Heart right ventricle (tissue), 16 donors: ENCODE measurements around the gene CARMIL3. TPM values are rescaled to one million over a fixed set of nuclear protein-coding genes. Genes with fewer than 3 reads are reported as not detected.

ENCODE experiments used
- ATAC-seq, 8 donors: fragments of 200-7000 bp; cut with Tn5 transposase; one replicate each; pipeline ENCODE4 v1.9.1; 2020; ENCODE audit warnings: mild to moderate bottlenecking in 8 of 8, moderate library complexity in 8 of 8, moderate number of reproducible peaks in 1 of 8
- DNase-seq, 2 donors: peaks; one replicate each; pipeline ENCODE4 v3.0.0-alpha.2; 2020
- H3K27ac ChIP-seq, 10 donors: fragments of 200-600 bp; sonication (generic) in 2 of 10; one replicate each; pipeline versions ENCODE4 v1.5.0 to v1.8.0; 2020 to 2022; ENCODE audit warnings: mild to moderate bottlenecking in 3 of 10
- H3K27me3 ChIP-seq, 7 donors: fragments of 200-600 bp; one replicate each; pipeline ENCODE4 v1.8.0; 2021 to 2022; ENCODE audit warnings: mild to moderate bottlenecking in 2 of 7
- H3K36me3 ChIP-seq, 9 donors: fragments of 200-600 bp; sonication (generic) in 1 of 9; one replicate each; pipeline versions ENCODE4 v1.5.0 to v1.8.0; 2020 to 2022; ENCODE audit warnings: mild to moderate bottlenecking in 2 of 9
- H3K4me1 ChIP-seq, 9 donors: fragments of 200-600 bp; sonication (generic) in 1 of 9; one replicate each; pipeline versions ENCODE4 v1.5.0 to v1.8.0; 2020 to 2022; ENCODE audit warnings: mild to moderate bottlenecking in 4 of 9
- H3K4me3 ChIP-seq, 10 donors: fragments of 200-600 bp; sonication (generic) in 2 of 10; one replicate each; pipeline versions ENCODE4 v1.5.0 to v1.8.0; 2020 to 2022; ENCODE audit warnings: mild to moderate bottlenecking in 7 of 10, moderate library complexity in 2 of 10
- H3K9me3 ChIP-seq, 11 donors: fragments of 200-600 bp in 10 of 11; sonication (generic) in 2 of 11; one replicate each; pipeline versions ENCODE4 v1.5.0 to v1.8.0; 2013 to 2022; ENCODE audit warnings: mild to moderate bottlenecking in 2 of 11, control low read depth in 1 of 11, moderate library complexity in 1 of 11
- CTCF ChIP-seq, 9 donors: fragments of 200-600 bp; sonication (generic) in 2 of 9; IDR thresholded peaks; one replicate each; pipeline versions ENCODE4 v1.5.0 to v1.8.0; 2021 to 2022; ENCODE audit warnings: antibody characterized with exemption in 9 of 9, mild to moderate bottlenecking in 5 of 9, moderate library complexity in 1 of 9
- WGBS, 2 donors: extraction: QIAGEN DNeasy Blood & Tissue Kit; methylation state at CpG; one replicate each; pipeline ENCODE4 v1.1.7; 2013; ENCODE audit warnings: inconsistent platforms in 1 of 2; 5-methylcytosine and 5-hydroxymethylcytosine counted together
- intact Hi-C, 10 donors: fragments of 100-400 bp; cut with DNase I; formaldehyde crosslinking; loops; one replicate each; pipeline versions ENCODE4 v1.11.1 to v1.14.2; 2022
- polyA plus RNA-seq, 2 donors: library from polyadenylated mRNA; stranded (reverse); fragments of 200-250 nt; gene quantifications; one replicate each; pipeline ENCODE4 v1.2.3, GENCODE V29; 2013
- total RNA-seq, 10 donors: library from RNA; stranded (reverse); fragmentation: NEBNext Ultra II Directional in 3 of 10; extraction: Animal tissue kit (Norgen Biotek cat#: 25700) in 3 of 10; gene quantifications; one replicate each; pipeline versions ENCODE4 v1.2.1 to v1.2.4, GENCODE V29; 2021 to 2023
- donor health status: Arrhythmogenic right ventricular cardiomyopathy.
- donor health status: ischemic (EF 13 %, LVEDD 7.1; RV severe dilation, severe dysfunction).
- donor health status: healthy with polysubstance abuse.
- donor health status: DM: no; HTN: yes; CAD: no.
- donor health status: DM: no; HTN: no; CAD: no.
- donor health status: ischemic (EF 25% LVEDD 6.9; RV normal size, moderate dysfunction).
- donor health status: ischemic (EF 25% LVEDD 5.7; RV mildly dilated, moderate dysfunction).
- donor health status: healthy.
- donor health status: DM: yes; HTN: yes; CAD: no.
- donor health status: Ischemic cardiomyopathy.
- donor health status: ischemic (EF 35%, LVEDD 5.7; RV mildly dilated, moderate dysfunction).
- donor health status: nonischemic (EF 11% LVEDD 7.7; RV severe dilation, severe dysfunction).
- donor health status: DM: yes; HTN: yes; CAD: no.
- donor health status: PGD.
- donor health status: ischemic (EF 29% LVEDD 5.4; RV normal size, mild dysfunction).
- donor health status: nonischemic (EF 23%, LVEDD 6.1; RV moderate dilation, normal function).

Gene CARMIL3
- total and polyA plus RNA-seq, 12 donors: 0.06 to 0.44 (median 0.12) TPM; not detected in 3

DNA sequence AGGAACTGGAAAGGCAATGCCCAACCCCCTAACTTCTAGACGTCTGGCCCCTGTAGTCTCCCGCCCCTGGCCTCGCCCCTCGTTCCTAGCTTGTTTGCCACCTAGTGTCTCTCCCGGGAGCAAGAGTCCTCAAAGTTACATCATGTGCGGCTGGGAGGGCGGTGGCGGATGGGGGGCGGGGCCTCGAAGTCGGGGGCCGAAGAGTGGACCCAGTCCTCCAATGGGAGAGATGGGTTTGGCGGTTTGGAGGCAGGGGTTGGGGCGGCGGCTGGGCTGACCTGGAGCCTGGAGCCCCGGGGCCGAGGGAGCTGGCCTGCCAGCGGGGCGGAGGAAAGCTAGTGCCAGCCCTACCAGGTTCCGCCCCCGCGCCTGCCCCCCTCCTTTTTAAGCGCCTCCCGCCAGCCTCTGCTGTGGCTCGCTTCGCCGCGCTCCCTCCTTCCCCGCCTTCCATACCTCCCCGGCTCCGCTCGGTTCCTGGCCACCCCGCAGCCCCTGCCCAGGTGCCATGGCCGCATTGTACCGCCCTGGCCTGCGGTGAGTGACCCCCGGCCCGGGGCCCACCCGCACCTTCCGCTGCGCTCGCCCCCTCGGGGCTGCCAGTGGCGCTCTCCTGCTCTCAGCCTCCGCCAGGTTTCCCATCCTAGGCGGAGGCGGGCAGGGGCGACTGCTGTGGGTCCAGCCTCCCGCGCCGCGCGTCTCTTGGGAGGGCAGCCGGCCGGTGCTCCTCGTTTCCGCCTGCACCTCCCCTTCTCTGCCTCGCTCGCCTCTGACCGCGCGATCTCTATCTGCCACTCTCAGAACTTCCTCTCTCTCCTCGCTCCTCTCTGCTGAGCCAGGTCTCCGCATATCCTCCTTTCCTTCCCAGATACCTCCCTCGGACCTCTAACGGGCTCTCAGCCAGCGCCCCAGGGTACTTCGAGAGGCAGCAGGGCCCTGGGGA lies 42.4 kb downstream of the CARMIL3 start, which contains the start of gene PCK2:
PCK2 (plus strand) TSS at position 411 of the 940 bp plus-strand sequence; CDS start at position 506, 95 bp downstream.
- Histone ChIP-seq H3K4me3 (peak within 1 kb of the TSS; percentile 61 to 95 (median 87)), H3K4me1 (peaks cover 3 to 38% (median 21%) of the 10 kb centered on the region in 9 donors), H3K9me3 (no peaks in the 10 kb centered on the region), H3K27me3 (no peaks in the 10 kb centered on the region), H3K27ac (peak within 1 kb of the TSS; percentile 74 to 95 (median 91)), H3K36me3 (peaks cover 0 to 17% (median 0%) of the 10 kb centered on the region in 9 donors)
- DNase-seq (peak; percentile 85 to 90), ATAC-seq (peak; percentile 84 to 91 (median 88))
- intact Hi-C loops: loop anchor here in 5 of 10 donors (2.0 to 10.0 kb wide), 4 partner anchors 35 to 109 kb away; partner anchors contain the start of gene DHRS4L2 (in 1 of the 5)
- TF ChIP-seq CTCF (IDR thresholded peaks at IDR 0.05): peak in 2 of 9 donors; percentile 15 to 23
- 1% methylated on average over 58 to 68 of the region's 68 CpGs for WGBS, 2 donors

DNA sequence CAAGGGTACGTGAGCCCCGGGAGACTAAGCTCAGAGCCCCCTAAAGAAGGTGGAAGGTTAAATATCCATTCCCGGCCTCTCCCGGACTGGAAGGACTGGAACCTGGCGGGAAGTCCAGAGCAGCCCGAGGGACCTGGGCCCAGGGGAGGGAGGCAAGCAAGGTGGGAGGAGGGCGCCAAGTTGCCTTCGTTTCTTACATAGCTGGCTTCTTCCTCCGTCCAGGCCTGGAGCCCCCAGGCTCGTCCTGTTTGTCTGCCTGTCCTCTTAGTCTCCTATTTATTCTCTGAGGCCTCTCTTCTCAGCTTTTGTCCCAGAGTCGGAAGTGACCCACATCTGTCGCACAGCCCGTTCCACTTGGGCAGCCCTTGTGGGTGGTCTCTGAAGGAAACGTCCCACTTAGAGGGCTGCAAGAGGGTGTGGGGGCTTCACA lies 43.0 kb downstream of the CARMIL3 start:
- Histone ChIP-seq H3K4me3 (peak overlapping the region; percentile 61 to 95 (median 87)), H3K9me3 (no peaks in the 10 kb centered on the region), H3K4me1 (peaks cover 3 to 38% (median 21%) of the 10 kb centered on the region in 9 donors), H3K27me3 (no peaks in the 10 kb centered on the region), H3K36me3 (peaks cover 0 to 23% (median 0%) of the 10 kb centered on the region in 9 donors), H3K27ac (peak overlapping the region; percentile 74 to 95 (median 91))
- peak in 4 of 8 donors; percentile 1 to 6 (median 1) for ATAC-seq
- WGBS, 2 donors: 21 to 39% methylated on average over 14 of the region's 14 CpGs
- DNase-seq: no peak
- TF ChIP-seq CTCF (IDR thresholded peaks at IDR 0.05): no peak
- intact Hi-C loops: loop anchor here in 4 of 10 donors (5.0 to 10.0 kb wide), 3 partner anchors 38 to 110 kb away; partner anchors contain the start of gene DHRS4L2 (in 1 of the 4)

GRCh38 chr14:24095271-24096068 lies 43.7 kb downstream of the CARMIL3 start:
- peaks cover 0 to 30% (median 0%) of the 10 kb centered on the region in 9 donors for H3K36me3 ChIP-seq
- intact Hi-C loops: loop anchor here in 1 of 10 donors (10.0 kb wide), 1 partner anchor 111 kb away; the partner anchor contains the start of gene DHRS4L2
- ATAC-seq: peak in 6 of 8 donors; percentile 7 to 28 (median 11)
- TF ChIP-seq CTCF (IDR thresholded peaks at IDR 0.05): no peak
- H3K27me3 ChIP-seq: no peaks in the 10 kb centered on the region
- peak overlapping the region in 9 of 10 donors; percentile 61 to 94 (median 87) for H3K4me3 ChIP-seq
- H3K9me3 ChIP-seq: no peaks in the 10 kb centered on the region
- H3K27ac ChIP-seq: peak overlapping the region; percentile 74 to 95 (median 91)
- peaks cover 3 to 36% (median 21%) of the 10 kb centered on the region in 9 donors for H3K4me1 ChIP-seq
- DNase-seq: no peak
- 57 to 68% methylated on average over 12 of the region's 12 CpGs for WGBS, 2 donors
